ENCODE data around the gene KIAA0232.

The KIAA0232 gene

GRCh38 chr4:6855692-6856297 is 73.3 kb downstream of the KIAA0232 start:
- H3K27me3 ChIP-seq: no peaks in the 10 kb centered on the region
- intact Hi-C loops (cut with DNase I; ENCODE audit: low total_unique reads): loop anchor here (5.0 kb wide), 1 partner anchor 73 kb away; the partner anchor contains the start of gene KIAA0232

GRCh38 chr4:6856391-6856790 is 73.9 kb downstream of the KIAA0232 start:
- Histone ChIP-seq H3K4me1 (peaks cover 0 to 33% (median 19%) of the 10 kb centered on the region in 4 donors), H3K36me3 (peaks cover 22 to 36% (median 28%) of the 10 kb centered on the region in 3 donors), H3K27me3 (no peaks in the 10 kb centered on the region), H3K4me3 (no peak overlapping the region), H3K9me3 (peaks cover 0 to 7% (median 5%) of the 10 kb centered on the region in 3 donors), H3K27ac (peak overlapping the region; percentile 30 to 71)
- no peak for DNase-seq
- TF ChIP-seq CTCF (IDR thresholded peaks at IDR 0.05): no peak
- intact Hi-C loops (cut with DNase I; ENCODE audit: low total_unique reads): loop anchor here (5.0 kb wide), 1 partner anchor 74 kb away; the partner anchor contains the start of gene KIAA0232

More at GRCh38 chr4:6855692-6856297, 73.3 kb downstream of the KIAA0232 start:
- H3K9me3 ChIP-seq: peaks cover 0 to 7% (median 5%) of the 10 kb centered on the region in 3 donors
- no peak for TF ChIP-seq CTCF (IDR thresholded peaks at IDR 0.05)
- H3K27ac ChIP-seq: peak overlapping the region; percentile 51 to 71
- DNase-seq: no peak
- H3K4me3 ChIP-seq: no peak overlapping the region
- peaks cover 0 to 33% (median 19%) of the 10 kb centered on the region in 4 donors for H3K4me1 ChIP-seq
- H3K36me3 ChIP-seq: peaks cover 16 to 30% (median 22%) of the 10 kb centered on the region in 3 donors

- H3K9me3 ChIP-seq: peaks cover 0 to 6% (median 5%) of the 10 kb centered on the region in 3 donors
- intact Hi-C loops (cut with DNase I; ENCODE audit: low total_unique reads): loop anchor here (5.0 kb wide), 1 partner anchor 75 kb away; the partner anchor contains the start of gene KIAA0232
- no peaks in the 10 kb centered on the region for H3K27me3 ChIP-seq
- H3K36me3 ChIP-seq: peaks cover 30 to 44% (median 34%) of the 10 kb centered on the region in 3 donors
- H3K4me1 ChIP-seq: peaks cover 0 to 33% (median 19%) of the 10 kb centered on the region in 4 donors
- no peak overlapping the region for H3K4me3 ChIP-seq
- peak overlapping the region; percentile 30 to 71 for H3K27ac ChIP-seq
- TF ChIP-seq CTCF (IDR thresholded peaks at IDR 0.05): no peak
- no peak for DNase-seq
These were observed 74.7 kb downstream of the KIAA0232 start for GRCh38 chr4:6857009-6857882.

- no peaks in the 10 kb centered on the region for H3K27me3 ChIP-seq
- peaks cover 0 to 33% (median 19%) of the 10 kb centered on the region in 4 donors for H3K4me1 ChIP-seq
- no peak for TF ChIP-seq CTCF (IDR thresholded peaks at IDR 0.05)
- H3K9me3 ChIP-seq: no peaks in the 10 kb centered on the region
- DNase-seq: no peak
- intact Hi-C loops (cut with DNase I; ENCODE audit: low total_unique reads): loop anchor here (5.0 kb wide), 1 partner anchor 77 kb away; the partner anchor contains the start of gene KIAA0232
- peaks cover 31 to 54% (median 42%) of the 10 kb centered on the region in 3 donors for H3K36me3 ChIP-seq
- H3K27ac ChIP-seq: no peak overlapping the region
- H3K4me3 ChIP-seq: no peak overlapping the region
These were observed 76.5 kb downstream of the KIAA0232 start for GRCh38 chr4:6858997-6859396.

- Histone ChIP-seq H3K4me3 (no peak overlapping the region), H3K27ac (no peak overlapping the region), H3K27me3 (no peaks in the 10 kb centered on the region), H3K36me3 (peaks cover 31 to 60% (median 46%) of the 10 kb centered on the region in 3 donors), H3K9me3 (no peaks in the 10 kb centered on the region), H3K4me1 (peaks cover 0 to 33% (median 19%) of the 10 kb centered on the region in 4 donors)
- no peak for TF ChIP-seq CTCF (IDR thresholded peaks at IDR 0.05)
- intact Hi-C loops (cut with DNase I; ENCODE audit: low total_unique reads): loop anchor here (5.0 kb wide), 1 partner anchor 77 kb away; the partner anchor contains the start of gene KIAA0232
- DNase-seq: no peak
These were observed 77.0 kb downstream of the KIAA0232 start for GRCh38 chr4:6859543-6859942.

Measured in tibial artery (tissue), 4 donors.